Esophagus squamous epithelium (tissue), 4 donors: Measurements from ENCODE around the gene SPATA13.
"Not testable (repeated sequence)": the region's sequence is repeated elsewhere in the genome, so short reads cannot be mapped to it uniquely, and the experiment has no call there.

ENCODE experiments used
- POLR2A ChIP-seq, 4 donors: fragments of 450-650 bp; IDR thresholded peaks; one replicate each; pipeline ENCODE4 v1.6.1; 2017; ENCODE audit warnings: antibody characterized with exemption in 4 of 4, mild to moderate bottlenecking in 4 of 4, moderate library complexity in 3 of 4
- TF ChIP-seq, protein P1 (sequence below), 6 experiments: fragments of 450-650 bp in 4 of 6; fragments of 200-600 bp in 2 of 6; sonication (generic) in 2 of 6; IDR thresholded peaks; one replicate each; pipeline ENCODE4 v1.5.1; 2016 to 2019; ENCODE audit warnings: antibody characterized with exemption in 6 of 6, mild to moderate bottlenecking in 4 of 6, moderate library complexity in 4 of 6

GRCh38 chr13:24319641-24320040 lies 159.1 kb downstream of the SPATA13 start:
- TF ChIP-seq, protein P1, sequence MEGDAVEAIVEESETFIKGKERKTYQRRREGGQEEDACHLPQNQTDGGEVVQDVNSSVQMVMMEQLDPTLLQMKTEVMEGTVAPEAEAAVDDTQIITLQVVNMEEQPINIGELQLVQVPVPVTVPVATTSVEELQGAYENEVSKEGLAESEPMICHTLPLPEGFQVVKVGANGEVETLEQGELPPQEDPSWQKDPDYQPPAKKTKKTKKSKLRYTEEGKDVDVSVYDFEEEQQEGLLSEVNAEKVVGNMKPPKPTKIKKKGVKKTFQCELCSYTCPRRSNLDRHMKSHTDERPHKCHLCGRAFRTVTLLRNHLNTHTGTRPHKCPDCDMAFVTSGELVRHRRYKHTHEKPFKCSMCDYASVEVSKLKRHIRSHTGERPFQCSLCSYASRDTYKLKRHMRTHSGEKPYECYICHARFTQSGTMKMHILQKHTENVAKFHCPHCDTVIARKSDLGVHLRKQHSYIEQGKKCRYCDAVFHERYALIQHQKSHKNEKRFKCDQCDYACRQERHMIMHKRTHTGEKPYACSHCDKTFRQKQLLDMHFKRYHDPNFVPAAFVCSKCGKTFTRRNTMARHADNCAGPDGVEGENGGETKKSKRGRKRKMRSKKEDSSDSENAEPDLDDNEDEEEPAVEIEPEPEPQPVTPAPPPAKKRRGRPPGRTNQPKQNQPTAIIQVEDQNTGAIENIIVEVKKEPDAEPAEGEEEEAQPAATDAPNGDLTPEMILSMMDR (IDR thresholded peaks at IDR 0.05) = not testable (repeated sequence)
- not testable (repeated sequence) for TF ChIP-seq POLR2A (IDR thresholded peaks at IDR 0.05)
